A549 (cell line): Measurements from ENCODE around the gene TMEM247. TPM values are rescaled to one million over a fixed set of nuclear protein-coding genes. Genes with fewer than 3 reads are reported as not detected.

Source experiments
- ATAC-seq, 2 experiments: fragments of 200-7000 bp in 1 of 2; fragments of >200 bp in 1 of 2; cut with Nextera tagmentation in 1 of 2; cut with Tn5 transposase in 1 of 2; 3 replicates each; pipeline versions ENCODE4 v1.8.0 to v1.9.1; 2018 to 2020; ENCODE audit warnings: mild to moderate bottlenecking in 1 of 2, moderate library complexity in 1 of 2
- CTCF ChIA-PET: fragments of 300-600 bp; sonication (Branson Sonifier 250); formaldehyde crosslinking; extraction: SDS; loops from one replicate; lab custom pipeline; 2021; ENCODE audit warnings: antibody characterized with exemption, inconsistent platforms; lab: Yijun Ruan, JAX
- POLR2A ChIA-PET: fragments of 350-600 bp; formaldehyde crosslinking; extraction: SDS; loops from one replicate; lab custom pipeline; 2021; ENCODE audit warnings: antibody characterized with exemption, inconsistent platforms; lab: Yijun Ruan, JAX
- DNase-seq, 2 experiments: peaks; one replicate each; pipeline versions ENCODE4 v3.0.0 to v3.0.0-alpha.2; 2011 to 2016; ENCODE audit warnings: low read depth in 1 of 2, low spot score in 1 of 2
- FAIRE-seq: peaks from 2 replicates; lab custom pipeline; 2011; peaks lifted over from hg19 to GRCh38; lab: Jason Lieb, UNC
- H3K27ac ChIP-seq, 2 experiments: fragments of >200 bp; sonication (Bioruptor Twin); formaldehyde crosslinking; 3 replicates each; pipeline ENCODE4 v1.5.1; 2016 to 2017
- H3K4me1 ChIP-seq: fragments of >200 bp; sonication (Bioruptor Twin); formaldehyde crosslinking; 3 replicates; pipeline ENCODE4 v1.6.1; 2016
- H3K4me2 ChIP-seq: fragments of >200 bp; sonication (Bioruptor Twin); formaldehyde crosslinking; 3 replicates; pipeline ENCODE4 v1.6.1; 2016
- H3K4me3 ChIP-seq: fragments of >200 bp; sonication (Bioruptor Twin); formaldehyde crosslinking; 3 replicates; pipeline ENCODE4 v1.5.1; 2016
- H3K9me3 ChIP-seq: fragments of >200 bp; sonication (Bioruptor Twin); formaldehyde crosslinking; 3 replicates; pipeline ENCODE4 v1.6.1; 2016
- CBX2 ChIP-seq: fragments of 200-600 bp; sonication (generic); IDR thresholded peaks from 2 replicates; pipeline ENCODE4 v1.6.1; 2016; ENCODE audit warnings: low read depth, mild to moderate bottlenecking, borderline replicate concordance
- CBX8 ChIP-seq: fragments of 200-600 bp; sonication (generic); IDR thresholded peaks from 2 replicates; pipeline ENCODE4 v1.6.1; 2016
- CEBPB ChIP-seq, 2 experiments: fragments of >200 bp in 1 of 2; sonication (Bioruptor Twin) in 1 of 2; formaldehyde crosslinking in 1 of 2; IDR thresholded peaks; 2 replicates each; pipeline ENCODE4 v1.6.1; 2012 to 2016
- CHD2 ChIP-seq: fragments of 150-350 bp; IDR thresholded peaks from 2 replicates; pipeline ENCODE4 v1.6.1; 2014; ENCODE audit warnings: low read length; ENCODE audit not compliant: partially characterized antibody
- CHD4 ChIP-seq: fragments of 200-600 bp; sonication (generic); IDR thresholded peaks from 2 replicates; pipeline ENCODE4 v1.6.1; 2016; ENCODE audit warnings: antibody characterized with exemption, mild to moderate bottlenecking, borderline replicate concordance
- EP300 ChIP-seq, 2 experiments: fragments of >200 bp; sonication (Bioruptor Twin); formaldehyde crosslinking; IDR thresholded peaks; 2 replicates in 1 of 2; 3 replicates in 1 of 2; pipeline ENCODE4 v1.6.1; 2016 to 2017
- ESRRA ChIP-seq: fragments of 150-350 bp; IDR thresholded peaks from 2 replicates; pipeline ENCODE4 v1.6.1; 2014; ENCODE audit warnings: mild to moderate bottlenecking, low read length, borderline replicate concordance
- GATA3 ChIP-seq: IDR thresholded peaks from 2 replicates; pipeline ENCODE4 v1.6.1; 2012; ENCODE audit warnings: borderline replicate concordance
- HOXA7 ChIP-seq: fragments of 250-450 bp; sonication (Bioruptor Pico); IDR thresholded peaks from 2 replicates; pipeline ENCODE4 v1.5.0; 2020; ENCODE audit warnings: mild to moderate bottlenecking, moderate library complexity
- HOXB13 ChIP-seq: fragments of 250-450 bp; sonication (Bioruptor Pico); IDR thresholded peaks from 2 replicates; pipeline ENCODE4 v1.5.0; 2020; ENCODE audit warnings: low read depth, mild to moderate bottlenecking, moderate library complexity
- MAZ ChIP-seq: fragments of 150-350 bp; IDR thresholded peaks from 2 replicates; pipeline ENCODE4 v1.6.1; 2014; ENCODE audit warnings: antibody characterized with exemption, low read depth, low read length, borderline replicate concordance
- MYC ChIP-seq: IDR thresholded peaks from 2 replicates; pipeline ENCODE4 v1.6.1; 2012; ENCODE audit warnings: mild to moderate bottlenecking, inconsistent platforms, low read length, improper control_type of control experiment, borderline replicate concordance
- NPAS2 ChIP-seq: fragments of 250-450 bp; sonication (Bioruptor Pico); IDR thresholded peaks from 2 replicates; pipeline ENCODE4 v1.8.0; 2022; ENCODE audit warnings: mild to moderate bottlenecking, moderate library complexity, borderline replicate concordance
- NR3C1 ChIP-seq: fragments of >200 bp; sonication (Bioruptor Twin); formaldehyde crosslinking; IDR thresholded peaks from 3 replicates; pipeline ENCODE4 v1.6.1; 2017
- RARB ChIP-seq: fragments of 250-450 bp; sonication (Bioruptor Pico); IDR thresholded peaks from 2 replicates; pipeline ENCODE4 v1.8.0; 2021; ENCODE audit warnings: mild to moderate bottlenecking, moderate library complexity
- RNF2 ChIP-seq: fragments of 200-600 bp; sonication (generic); IDR thresholded peaks from 2 replicates; pipeline ENCODE4 v1.6.1; 2016; ENCODE audit warnings: low read depth, mild to moderate bottlenecking, antibody characterized with exemption, moderate library complexity, borderline replicate concordance
- SMC3 ChIP-seq: fragments of >200 bp; sonication (Bioruptor Twin); formaldehyde crosslinking; IDR thresholded peaks from 3 replicates; pipeline ENCODE4 v1.6.1; 2018; ENCODE audit warnings: inconsistent platforms
- SREBF2 ChIP-seq: fragments of 450-650 bp; IDR thresholded peaks from 2 replicates; pipeline ENCODE4 v1.6.1; 2014; ENCODE audit warnings: mild to moderate bottlenecking, moderate library complexity
- TP53 ChIP-seq: fragments of 250-450 bp; sonication (Bioruptor Pico); IDR thresholded peaks from 2 replicates; pipeline ENCODE4 v1.5.0; 2021; ENCODE audit warnings: mild to moderate bottlenecking, moderate library complexity
- ZSCAN20 ChIP-seq: fragments of 250-450 bp; sonication (Bioruptor Pico); IDR thresholded peaks from 2 replicates; pipeline ENCODE4 v1.8.0; 2022; ENCODE audit warnings: mild to moderate bottlenecking, moderate library complexity
- WGBS: methylation state at CpG from one replicate; pipeline ENCODE4 v1.1.6; 2017; ENCODE audit errors: missing lambda C conversion rate; 5-methylcytosine and 5-hydroxymethylcytosine counted together
- polyA plus RNA-seq, 4 experiments: library from polyadenylated mRNA; depleted of rRNA in 3 of 4; stranded (reverse); fragments of >200 nt; fragmentation: RNase III in 1 of 4; extraction: RNeasy Plus Mini Kit Qiagen cat#74134 plus additional on column Dnase treatment in 1 of 4; gene quantifications; 2 replicates in 3 of 4; 3 replicates in 1 of 4; pipeline ENCODE4 v1.2.3, GENCODE V29; 2011 to 2017
- TF ChIP-seq, protein P1 (sequence below): fragments of 250-450 bp; sonication (Bioruptor Pico); IDR thresholded peaks from 2 replicates; pipeline ENCODE4 v1.5.0; 2020; ENCODE audit warnings: low read depth, mild to moderate bottlenecking, moderate library complexity
- TF ChIP-seq, protein P2 (sequence below): fragments of >200 bp; sonication (Bioruptor Twin); formaldehyde crosslinking; IDR thresholded peaks from 3 replicates; pipeline ENCODE4 v1.5.1; 2016

Gene TMEM247
- polyA plus RNA-seq, 2 of the 4 experiments (the other 2 are of a cell fraction), result not detected

DNA sequence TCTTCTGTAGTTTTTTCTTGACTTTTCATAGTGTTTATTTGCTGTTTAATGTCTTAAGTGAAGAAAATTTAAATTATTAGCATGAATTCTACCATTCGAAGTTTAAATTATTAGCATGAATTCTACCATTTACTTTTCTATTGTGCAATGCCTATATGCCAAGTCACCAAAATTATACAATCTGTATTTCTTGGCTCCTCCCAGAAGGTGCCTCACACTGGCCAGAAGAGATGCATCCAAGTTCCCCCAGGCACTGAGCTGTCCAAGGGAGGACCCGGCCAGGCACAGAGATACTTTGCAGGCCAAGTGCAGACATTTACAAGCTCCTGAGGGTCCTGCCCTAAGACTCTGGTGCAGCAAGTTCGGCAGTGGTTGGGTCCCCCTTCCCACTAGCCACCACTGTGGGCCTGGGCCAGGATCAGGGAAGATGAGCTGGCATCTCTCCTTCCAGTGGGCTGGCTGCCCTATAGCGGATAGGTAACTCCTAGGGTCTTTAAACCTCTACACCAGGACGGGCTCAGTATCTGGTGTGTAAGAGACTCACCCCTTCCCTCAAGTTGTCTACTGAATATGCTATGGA lies 31.3 kb downstream of the TMEM247 start:
- Histone ChIP-seq H3K4me3 (no peak overlapping the region), H3K9me3 (peaks cover 16% of the 10 kb centered on the region; the same call in 1 of the 3 replicates), H3K4me2 (no peak overlapping the region), H3K27ac (no peak overlapping the region), H3K4me1 (no peaks in the 10 kb centered on the region)
- ChIA-PET POLR2A (no interaction called here), CTCF (interaction anchor here (1.2 kb wide), 1 partner anchor 59 kb away, joined by 3 read pairs; no protein-coding TSS in a partner anchor)
- DNase-seq, result no peak
- TF ChIP-seq CEBPB (IDR thresholded peaks at IDR 0.05) (peak in 1 of 2 experiments; percentile 13; a peak in 1 of 4 replicates), ZSCAN20 (CRISPR knock-in tag) (no peak)
- 82% methylated on average over 5 of the region's 5 CpGs for WGBS
- peak in 1 of 2 experiments; percentile 47; a peak in 3 of 6 replicates for ATAC-seq
- FAIRE-seq, result no peak

DNA sequence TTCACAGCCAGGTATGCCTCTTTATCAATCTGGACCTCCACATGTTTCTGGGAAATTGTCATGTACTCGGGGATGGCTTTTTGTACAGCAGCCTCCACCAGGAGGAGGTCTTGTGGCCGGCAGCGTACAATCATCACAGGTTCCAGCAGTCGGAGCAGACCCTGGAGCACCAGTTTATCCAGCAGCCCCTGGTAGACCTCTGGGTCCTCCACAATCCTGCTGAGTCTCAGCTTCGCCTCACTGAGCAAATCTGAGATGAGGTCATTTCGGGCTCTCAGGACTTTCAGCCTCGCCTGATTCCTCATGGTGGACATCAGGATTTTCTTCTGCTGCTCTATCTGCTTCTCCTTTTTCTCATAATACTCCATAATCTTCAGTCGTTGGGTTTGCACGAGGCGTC lies 32.8 kb downstream of the TMEM247 start:
- H3K4me1 ChIP-seq, result no peaks in the 10 kb centered on the region
- peaks cover 30% of the 10 kb centered on the region; the same call in 2 of the 3 replicates for H3K9me3 ChIP-seq
- no peak for FAIRE-seq
- WGBS, result 79% methylated on average over 10 of the region's 10 CpGs
- POLR2A ChIA-PET, result no interaction called here
- H3K4me3 ChIP-seq, result no peak overlapping the region
- H3K27ac ChIP-seq, result no peak overlapping the region
- ATAC-seq, result no peak
- no peak overlapping the region for H3K4me2 ChIP-seq
- DNase-seq, result no peak
- TF ChIP-seq, protein P1, sequence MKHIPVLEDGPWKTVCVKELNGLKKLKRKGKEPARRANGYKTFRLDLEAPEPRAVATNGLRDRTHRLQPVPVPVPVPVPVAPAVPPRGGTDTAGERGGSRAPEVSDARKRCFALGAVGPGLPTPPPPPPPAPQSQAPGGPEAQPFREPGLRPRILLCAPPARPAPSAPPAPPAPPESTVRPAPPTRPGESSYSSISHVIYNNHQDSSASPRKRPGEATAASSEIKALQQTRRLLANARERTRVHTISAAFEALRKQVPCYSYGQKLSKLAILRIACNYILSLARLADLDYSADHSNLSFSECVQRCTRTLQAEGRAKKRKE (CRISPR knock-in tag), result no peak
- TF ChIP-seq SMC3 (no peak), HOXB13 (CRISPR knock-in tag) (no peak), NR3C1 (no peak), CBX8 (no peak), EP300 (IDR thresholded peaks at IDR 0.05) (no peak), CEBPB (IDR thresholded peaks at IDR 0.05) (no peak), RARB (CRISPR knock-in tag) (no peak), MAZ (no peak), CBX2 (no peak), HOXA7 (no peak), NPAS2 (CRISPR knock-in tag) (no peak), TP53 (no peak), ESRRA (no peak), GATA3 (no peak), CHD2 (no peak), CHD4 (no peak)
- TF ChIP-seq, all 56 proteins: peak for 0
- CTCF ChIA-PET, result interaction anchor here (0.7 kb wide), 1 partner anchor 15 kb away, joined by 3 read pairs; no protein-coding TSS in a partner anchor

DNA sequence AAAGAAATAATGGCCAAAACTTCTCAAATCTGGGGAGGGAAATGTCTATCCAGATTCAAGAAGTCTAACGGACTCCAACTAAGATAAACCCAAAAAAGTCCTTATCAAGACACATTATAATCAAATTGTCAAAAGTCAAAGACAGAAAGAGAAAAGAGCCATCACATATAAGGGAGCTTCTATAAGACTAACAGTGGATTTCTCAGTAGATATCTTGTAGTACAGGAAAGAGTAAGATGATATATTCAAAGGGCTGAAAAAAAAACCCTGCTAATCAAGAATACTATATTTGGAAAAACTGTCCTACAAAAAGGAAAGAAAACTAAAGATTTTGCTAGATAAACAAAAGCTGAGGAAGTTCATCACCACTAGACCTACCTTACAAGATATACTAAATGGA lies 35.4 kb downstream of the TMEM247 start:
- no peak for ATAC-seq
- FAIRE-seq, result no peak
- ChIA-PET POLR2A (no interaction called here), CTCF (interaction anchor here (1.2 kb wide), 1 partner anchor 15 kb away, joined by 3 read pairs; no protein-coding TSS in a partner anchor)
- no peak overlapping the region for H3K4me3 ChIP-seq
- no peak overlapping the region for H3K4me2 ChIP-seq
- no peaks in the 10 kb centered on the region for H3K4me1 ChIP-seq
- 79% methylated on average over 1 of the region's 1 CpG for WGBS
- TF ChIP-seq MYC (no peak), RNF2 (no peak), SREBF2 (no peak)
- TF ChIP-seq, protein P2, sequence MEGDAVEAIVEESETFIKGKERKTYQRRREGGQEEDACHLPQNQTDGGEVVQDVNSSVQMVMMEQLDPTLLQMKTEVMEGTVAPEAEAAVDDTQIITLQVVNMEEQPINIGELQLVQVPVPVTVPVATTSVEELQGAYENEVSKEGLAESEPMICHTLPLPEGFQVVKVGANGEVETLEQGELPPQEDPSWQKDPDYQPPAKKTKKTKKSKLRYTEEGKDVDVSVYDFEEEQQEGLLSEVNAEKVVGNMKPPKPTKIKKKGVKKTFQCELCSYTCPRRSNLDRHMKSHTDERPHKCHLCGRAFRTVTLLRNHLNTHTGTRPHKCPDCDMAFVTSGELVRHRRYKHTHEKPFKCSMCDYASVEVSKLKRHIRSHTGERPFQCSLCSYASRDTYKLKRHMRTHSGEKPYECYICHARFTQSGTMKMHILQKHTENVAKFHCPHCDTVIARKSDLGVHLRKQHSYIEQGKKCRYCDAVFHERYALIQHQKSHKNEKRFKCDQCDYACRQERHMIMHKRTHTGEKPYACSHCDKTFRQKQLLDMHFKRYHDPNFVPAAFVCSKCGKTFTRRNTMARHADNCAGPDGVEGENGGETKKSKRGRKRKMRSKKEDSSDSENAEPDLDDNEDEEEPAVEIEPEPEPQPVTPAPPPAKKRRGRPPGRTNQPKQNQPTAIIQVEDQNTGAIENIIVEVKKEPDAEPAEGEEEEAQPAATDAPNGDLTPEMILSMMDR, result no peak
- H3K27ac ChIP-seq, result no peak overlapping the region
- no peak for DNase-seq
- peaks cover 33% of the 10 kb centered on the region; the same call in 2 of the 3 replicates for H3K9me3 ChIP-seq
